Right atrium auricular region (tissue), 2 donors: ENCODE measurements around the gene ADPRHL1. TPM values are rescaled to one million over a fixed set of nuclear protein-coding genes. Genes with fewer than 3 reads are reported as not detected.
A peak's percentile ranks its signal among the peaks of the same experiment; 100 is the strongest.

ENCODE experiments used
- DNase-seq: peaks from one replicate; pipeline ENCODE4 v3.0.0-alpha.2; 2019; ENCODE audit warnings: low spot score
- H3K27ac ChIP-seq, 2 donors: fragments of 200-600 bp; sonication (generic); 1 replicate in 1 of 2; 2 replicates in 1 of 2; pipeline ENCODE4 v1.5.1; 2016 to 2019
- H3K27me3 ChIP-seq, 2 donors: fragments of 200-600 bp; sonication (generic); one replicate each; pipeline versions ENCODE4 v1.5.1 to v1.6.0; 2017 to 2019
- H3K36me3 ChIP-seq: fragments of 200-600 bp; sonication (generic); one replicate; pipeline ENCODE4 v1.5.1; 2016
- H3K4me1 ChIP-seq, 2 donors: fragments of 200-600 bp; sonication (generic); one replicate each; pipeline versions ENCODE4 v1.5.1 to v1.6.0; 2017 to 2019
- H3K4me3 ChIP-seq, 2 donors: fragments of 200-600 bp; sonication (generic); 1 replicate in 1 of 2; 2 replicates in 1 of 2; pipeline ENCODE4 v1.5.1; 2017 to 2019; ENCODE audit warnings: mild to moderate bottlenecking in 1 of 2, moderate library complexity in 1 of 2
- H3K9me3 ChIP-seq, 2 donors: fragments of 200-600 bp; sonication (generic); one replicate each; pipeline ENCODE4 v1.5.1; 2019
- total RNA-seq, 2 donors: library from RNA; depleted of rRNA; stranded (reverse); fragments of >200 nt; gene quantifications; one replicate each; pipeline ENCODE4 v1.1.0, GENCODE V29; 2016
- TF ChIP-seq, protein P1 (sequence below), 2 donors: fragments of 200-600 bp; sonication (generic); IDR thresholded peaks; one replicate each; pipeline ENCODE4 v1.5.1; 2019; ENCODE audit warnings: antibody characterized with exemption in 2 of 2

ADPRHL1 gene
- total RNA-seq, 2 donors from 2014 or later = 222 to 329 TPM

DNA sequence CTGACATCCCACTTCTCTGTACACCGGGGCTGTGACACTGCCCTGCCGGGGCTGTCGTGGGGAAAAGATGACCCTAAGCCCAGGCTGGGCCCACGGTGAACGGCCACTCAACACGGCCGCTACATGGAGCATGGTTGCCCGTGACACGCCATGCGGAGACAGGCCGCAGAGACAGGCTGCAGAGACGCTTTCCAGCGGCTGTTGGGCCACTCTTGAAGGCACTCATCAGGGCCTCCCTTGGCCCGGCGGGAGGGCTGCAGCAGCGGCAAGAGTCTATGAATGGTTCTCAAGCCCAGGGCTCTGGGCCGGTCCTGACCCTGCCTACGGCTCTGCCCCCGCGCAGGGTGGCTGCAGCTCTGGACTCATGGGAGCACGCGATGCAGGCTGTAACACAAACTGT, 22.1 kb downstream of the ADPRHL1 start:
- H3K27ac ChIP-seq = peak overlapping the region; percentile 64 to 76

DNA sequence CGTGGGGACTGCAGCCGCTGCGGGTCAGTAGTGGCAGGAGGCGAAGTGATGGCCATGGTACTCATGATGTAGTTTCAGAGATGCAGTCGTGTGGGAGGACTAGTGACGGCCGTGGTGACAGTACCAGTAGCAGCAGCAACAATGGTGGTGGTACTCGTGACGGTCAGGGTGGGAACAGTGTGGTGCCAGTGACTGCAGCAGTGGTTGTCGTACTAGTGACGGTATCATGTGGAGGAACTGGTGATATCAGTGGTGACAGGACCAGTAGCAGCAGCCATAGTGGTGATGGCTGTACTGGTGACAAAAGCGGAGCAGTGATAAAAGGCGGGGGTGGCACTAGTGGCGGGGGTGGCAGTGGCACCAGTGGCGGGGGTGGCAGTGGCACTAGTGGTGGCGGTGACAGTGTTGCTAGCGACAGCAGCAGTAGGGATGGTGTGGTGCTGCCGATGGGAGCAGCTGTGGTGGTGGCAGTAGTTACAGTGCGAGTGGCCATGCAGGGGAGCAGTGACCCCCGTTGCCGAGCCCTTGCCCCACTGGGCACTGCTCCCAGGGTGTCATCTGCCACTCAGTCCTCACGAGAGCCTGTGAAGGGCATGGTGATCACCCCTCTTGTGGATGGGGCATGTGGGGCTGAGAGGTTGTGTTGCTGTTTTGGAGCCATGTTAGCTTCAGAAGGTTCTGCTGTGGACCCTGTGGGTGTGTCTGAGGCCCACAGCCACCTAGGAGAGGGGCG, 22.7 kb downstream of the ADPRHL1 start:
- TF ChIP-seq, protein P1, sequence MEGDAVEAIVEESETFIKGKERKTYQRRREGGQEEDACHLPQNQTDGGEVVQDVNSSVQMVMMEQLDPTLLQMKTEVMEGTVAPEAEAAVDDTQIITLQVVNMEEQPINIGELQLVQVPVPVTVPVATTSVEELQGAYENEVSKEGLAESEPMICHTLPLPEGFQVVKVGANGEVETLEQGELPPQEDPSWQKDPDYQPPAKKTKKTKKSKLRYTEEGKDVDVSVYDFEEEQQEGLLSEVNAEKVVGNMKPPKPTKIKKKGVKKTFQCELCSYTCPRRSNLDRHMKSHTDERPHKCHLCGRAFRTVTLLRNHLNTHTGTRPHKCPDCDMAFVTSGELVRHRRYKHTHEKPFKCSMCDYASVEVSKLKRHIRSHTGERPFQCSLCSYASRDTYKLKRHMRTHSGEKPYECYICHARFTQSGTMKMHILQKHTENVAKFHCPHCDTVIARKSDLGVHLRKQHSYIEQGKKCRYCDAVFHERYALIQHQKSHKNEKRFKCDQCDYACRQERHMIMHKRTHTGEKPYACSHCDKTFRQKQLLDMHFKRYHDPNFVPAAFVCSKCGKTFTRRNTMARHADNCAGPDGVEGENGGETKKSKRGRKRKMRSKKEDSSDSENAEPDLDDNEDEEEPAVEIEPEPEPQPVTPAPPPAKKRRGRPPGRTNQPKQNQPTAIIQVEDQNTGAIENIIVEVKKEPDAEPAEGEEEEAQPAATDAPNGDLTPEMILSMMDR (IDR thresholded peaks at IDR 0.05) = no peak
- Histone ChIP-seq H3K9me3 (no peaks in the 10 kb centered on the region), H3K27ac (peak overlapping the region; percentile 64 to 76), H3K4me3 (no peak overlapping the region), H3K36me3 (peaks cover 68% of the 10 kb centered on the region), H3K27me3 (no peaks in the 10 kb centered on the region), H3K4me1 (peaks cover 0 to 6% of the 10 kb centered on the region in 2 donors)
- no peak for DNase-seq

More for the DNA sequence above, 22.1 kb downstream of the ADPRHL1 start:
- Histone ChIP-seq H3K27me3 (no peaks in the 10 kb centered on the region), H3K36me3 (peaks cover 69% of the 10 kb centered on the region), H3K9me3 (no peaks in the 10 kb centered on the region), H3K4me3 (no peak overlapping the region), H3K4me1 (peaks cover 0 to 6% of the 10 kb centered on the region in 2 donors)
- DNase-seq = no peak
- TF ChIP-seq, protein P1 (IDR thresholded peaks at IDR 0.05) = no peak

DNA sequence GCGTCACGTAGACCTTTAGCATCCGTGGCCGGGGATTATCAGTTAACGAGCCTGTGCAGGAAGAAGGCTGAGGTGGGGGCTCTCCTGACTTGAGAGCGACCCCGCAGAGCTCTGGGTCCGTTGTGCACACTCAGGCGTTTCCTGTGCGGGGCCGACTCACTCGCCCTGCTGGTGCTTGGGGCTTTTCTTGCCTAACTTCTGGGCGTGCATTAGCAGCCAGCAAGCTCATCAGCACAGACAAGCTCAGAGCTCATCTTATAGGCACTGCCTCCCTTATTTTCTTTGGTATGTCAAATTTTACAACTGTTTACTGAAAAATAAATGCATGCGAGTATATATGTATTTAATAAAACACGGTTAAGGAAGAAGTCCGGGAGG, 23.7 kb downstream of the ADPRHL1 start:
- peak overlapping the region; percentile 64 to 76 for H3K27ac ChIP-seq
- no peak overlapping the region for H3K4me3 ChIP-seq
- no peak for DNase-seq
- peaks cover 74% of the 10 kb centered on the region for H3K36me3 ChIP-seq
- TF ChIP-seq, protein P1 (IDR thresholded peaks at IDR 0.05) = no peak
- H3K27me3 ChIP-seq = no peaks in the 10 kb centered on the region
- no peaks in the 10 kb centered on the region for H3K9me3 ChIP-seq
- peaks cover 0 to 6% of the 10 kb centered on the region in 2 donors for H3K4me1 ChIP-seq

DNA sequence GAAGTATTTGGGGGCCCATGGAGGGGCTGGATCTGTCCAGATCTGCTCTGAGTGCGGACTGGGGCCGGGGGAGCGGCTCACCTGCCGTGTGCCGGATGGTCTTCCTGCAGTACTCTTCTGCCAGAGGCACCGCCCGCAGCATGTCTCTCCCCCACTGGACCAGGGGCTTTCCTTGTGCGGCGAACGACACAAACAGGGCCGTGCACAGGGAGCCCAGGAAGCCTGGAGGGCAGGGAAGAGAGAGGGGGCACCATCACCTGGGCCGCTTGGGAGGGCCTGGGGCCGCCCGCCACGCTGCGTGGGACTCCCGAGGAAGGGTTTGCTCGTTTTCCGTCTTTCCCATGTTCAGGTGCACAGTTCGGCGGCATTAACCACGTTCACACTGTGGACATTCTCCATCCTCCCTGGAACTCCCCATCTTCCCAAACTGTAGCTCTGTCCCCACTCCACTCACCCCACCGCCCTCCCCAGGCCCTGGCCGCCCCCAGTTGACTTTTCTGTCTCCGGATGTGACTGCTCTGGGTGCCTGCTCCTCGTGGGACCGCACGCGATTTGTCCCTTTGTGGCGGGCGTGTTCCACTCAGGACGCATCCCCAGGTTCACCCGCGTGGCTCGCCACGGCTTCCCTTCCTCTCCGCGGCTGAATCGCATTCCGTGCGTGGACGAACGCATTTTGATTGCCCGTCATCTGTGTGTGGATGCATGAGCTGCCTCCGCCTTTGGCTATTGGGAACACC, 24.2 kb downstream of the ADPRHL1 start:
- no peaks in the 10 kb centered on the region for H3K9me3 ChIP-seq
- no peak overlapping the region for H3K4me3 ChIP-seq
- H3K27me3 ChIP-seq = no peaks in the 10 kb centered on the region
- DNase-seq = no peak
- peak overlapping the region; percentile 27 to 76 for H3K27ac ChIP-seq
- peaks cover 79% of the 10 kb centered on the region for H3K36me3 ChIP-seq
- peaks cover 0 to 6% of the 10 kb centered on the region in 2 donors for H3K4me1 ChIP-seq
- TF ChIP-seq, protein P1 (IDR thresholded peaks at IDR 0.05) = no peak

DNA sequence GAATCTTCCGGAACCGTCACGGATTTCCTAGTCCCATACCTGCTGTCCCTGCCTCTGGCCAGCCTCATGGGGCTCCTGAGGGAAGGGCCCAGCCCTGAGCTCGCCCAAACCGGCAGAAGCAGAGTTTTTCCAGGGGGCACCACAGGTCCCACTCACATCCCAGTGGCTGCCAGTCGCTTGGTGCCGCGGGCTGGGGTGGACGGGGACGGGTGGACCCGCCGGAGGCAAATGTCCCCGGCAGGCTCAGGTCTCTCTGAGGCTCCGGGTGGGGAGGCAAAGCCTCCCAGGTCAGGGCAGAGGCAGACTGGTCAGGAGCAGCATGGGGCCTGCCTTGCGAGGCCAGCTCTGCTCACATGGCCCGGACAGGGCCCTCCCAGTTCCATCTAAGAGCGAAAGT, 24.8 kb downstream of the ADPRHL1 start:
- peaks cover 0 to 6% of the 10 kb centered on the region in 2 donors for H3K4me1 ChIP-seq
- H3K27me3 ChIP-seq = no peaks in the 10 kb centered on the region
- peak overlapping the region; percentile 27 to 76 for H3K27ac ChIP-seq
- DNase-seq = no peak
- TF ChIP-seq, protein P1 (IDR thresholded peaks at IDR 0.05) = no peak
- H3K4me3 ChIP-seq = no peak overlapping the region
- peaks cover 82% of the 10 kb centered on the region for H3K36me3 ChIP-seq
- no peaks in the 10 kb centered on the region for H3K9me3 ChIP-seq
